ENCODE measurements around the gene DSE.
A peak's percentile ranks its signal among the peaks of the same experiment; 100 is the strongest.

DSE gene

GRCh38 chr6:116413357-116413756 is 42.6 kb downstream of the DSE start:
- DNase-seq (ENCODE audit: low spot score), result no peak

GRCh38 chr6:116417661-116418060 is 46.9 kb downstream of the DSE start:
- DNase-seq (ENCODE audit: low spot score), result no peak

GRCh38 chr6:116419069-116419786 is 48.5 kb downstream of the DSE start:
- no peak for DNase-seq (ENCODE audit: low spot score)

- no peak for DNase-seq (ENCODE audit: low spot score)
Observed at GRCh38 chr6:116420341-116420740, 49.6 kb downstream of the DSE start.

- DNase-seq (ENCODE audit: low spot score), result no peak
Observed at GRCh38 chr6:116422238-116422637, 51.5 kb downstream of the DSE start.

GRCh38 chr6:116424001-116424400 is 53.3 kb downstream of the DSE start:
- DNase-seq (ENCODE audit: low spot score), result no peak

GRCh38 chr6:116426551-116426950 is 55.8 kb downstream of the DSE start:
- no peak for DNase-seq (ENCODE audit: low spot score)

GRCh38 chr6:116429111-116429510 is 58.4 kb downstream of the DSE start:
- DNase-seq (ENCODE audit: low spot score), result no peak

GRCh38 chr6:116430860-116431259 is 60.1 kb downstream of the DSE start:
- no peak for DNase-seq (ENCODE audit: low spot score)

- peak; percentile 24 for DNase-seq (ENCODE audit: low spot score)
Observed at GRCh38 chr6:116431964-116432595, 61.3 kb downstream of the DSE start.

GRCh38 chr6:116433206-116433712 is 62.5 kb downstream of the DSE start:
- no peak for DNase-seq (ENCODE audit: low spot score)

GRCh38 chr6:116434056-116434725 is 63.4 kb downstream of the DSE start:
- no peak for DNase-seq (ENCODE audit: low spot score)

GRCh38 chr6:116436586-116436985 is 65.8 kb downstream of the DSE start:
- no peak for DNase-seq (ENCODE audit: low spot score)

- DNase-seq (ENCODE audit: low spot score), result no peak
Observed at GRCh38 chr6:116437656-116438055, 66.9 kb downstream of the DSE start.

- DNase-seq (ENCODE audit: low spot score), result no peak
Observed at GRCh38 chr6:116438590-116439448, 68.1 kb downstream of the DSE start.

GRCh38 chr6:116439522-116440051 is 68.8 kb downstream of the DSE start:
- DNase-seq (ENCODE audit: low spot score), result no peak

- DNase-seq (ENCODE audit: low spot score), result no peak
Observed at GRCh38 chr6:116443105-116443504, 72.4 kb downstream of the DSE start.

- DNase-seq (ENCODE audit: low spot score), result peak; percentile 27
Observed at GRCh38 chr6:116444092-116444491, 73.3 kb downstream of the DSE start.

GRCh38 chr6:116444575-116444974 is 73.8 kb downstream of the DSE start:
- DNase-seq (ENCODE audit: low spot score), result no peak

GRCh38 chr6:116445102-116445501 is 74.4 kb downstream of the DSE start:
- DNase-seq (ENCODE audit: low spot score), result no peak

- no peak for DNase-seq (ENCODE audit: low spot score)
Observed at GRCh38 chr6:116446399-116446798, 75.7 kb downstream of the DSE start.

GRCh38 chr6:116447052-116447451 is 76.3 kb downstream of the DSE start:
- no peak for DNase-seq (ENCODE audit: low spot score)
